GM19455 (cell line): Measurements from ENCODE around the gene SIX2.

Source experiments
- ATAC-seq: cut with Tn5 transposase; IDR thresholded peaks from one replicate; pipeline ENCODE4 v1.9.1; 2021; ENCODE audit not compliant: unreplicated experiment

Gene SIX2

DNA sequence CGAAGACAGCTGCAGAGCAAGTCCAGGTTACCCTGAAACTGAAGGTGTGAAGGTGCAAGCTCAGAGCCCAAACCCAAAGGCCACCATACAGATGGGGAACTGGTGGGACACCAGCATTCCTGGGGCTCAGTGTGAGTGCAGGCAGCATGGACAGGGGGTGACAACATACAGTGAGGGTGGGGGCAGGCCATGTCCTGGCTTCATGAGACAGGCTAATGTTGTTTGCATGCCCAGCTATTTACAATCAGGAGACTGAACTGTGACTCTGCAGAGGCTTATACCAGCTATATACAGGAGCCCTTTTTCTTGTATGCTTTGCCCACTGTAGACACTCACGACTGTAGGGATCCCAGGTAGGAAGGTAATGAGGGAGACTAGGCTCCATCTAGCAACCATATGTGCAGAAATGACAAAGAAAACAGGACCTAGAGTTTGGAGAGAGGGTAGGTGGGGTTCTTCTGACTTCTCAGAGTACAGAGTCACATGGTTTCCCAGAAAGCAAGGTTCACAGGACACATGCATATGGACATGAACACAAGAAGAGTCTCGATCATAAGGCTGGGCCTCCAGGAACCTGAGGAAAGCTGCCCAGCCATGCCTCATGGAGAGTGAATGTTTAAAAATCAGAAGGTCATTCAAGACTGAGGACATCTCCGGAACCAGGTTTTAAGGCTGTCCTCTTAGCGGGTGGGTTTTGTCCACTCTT, 41.4 kb downstream of the SIX2 start:
- no peak for ATAC-seq

DNA sequence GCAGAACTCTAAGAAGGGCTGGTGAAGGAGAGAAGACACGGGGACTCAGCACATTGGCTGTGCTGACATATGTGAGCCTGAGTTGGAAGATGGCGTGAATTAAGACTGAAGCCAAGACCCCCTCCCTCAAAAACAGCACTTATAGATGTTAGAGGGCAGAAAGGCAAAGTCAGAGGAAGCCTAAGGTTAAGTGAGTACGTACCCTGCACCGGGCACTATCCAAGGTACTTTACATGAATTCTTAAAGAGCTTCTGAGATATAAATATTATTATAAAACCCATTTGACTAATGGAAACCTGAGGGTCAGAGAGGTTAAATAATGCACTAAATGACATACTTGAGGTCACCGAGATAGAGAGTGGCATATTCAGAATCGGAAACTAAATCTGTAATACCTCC, 42.2 kb downstream of the SIX2 start:
- no peak for ATAC-seq

DNA sequence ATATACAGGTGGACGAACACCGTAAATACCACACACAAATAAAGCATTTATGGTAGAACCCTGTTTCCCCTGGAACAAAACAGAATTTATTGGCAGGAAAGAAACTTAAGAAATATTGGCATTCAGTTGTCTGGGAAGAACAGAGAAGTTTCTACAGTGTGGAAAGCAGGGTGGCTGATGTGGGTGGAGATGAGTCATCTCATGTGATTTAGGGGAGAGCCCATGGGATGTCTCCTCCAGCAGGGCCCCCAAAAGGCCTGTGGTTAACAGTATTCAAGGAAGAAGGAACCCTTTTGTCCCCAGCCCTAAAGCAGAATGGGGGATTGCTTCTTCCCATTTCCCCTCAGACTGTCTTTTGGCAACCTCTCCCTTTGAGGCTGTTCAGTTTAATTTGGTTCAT, 43.6 kb downstream of the SIX2 start:
- ATAC-seq, result no peak

DNA sequence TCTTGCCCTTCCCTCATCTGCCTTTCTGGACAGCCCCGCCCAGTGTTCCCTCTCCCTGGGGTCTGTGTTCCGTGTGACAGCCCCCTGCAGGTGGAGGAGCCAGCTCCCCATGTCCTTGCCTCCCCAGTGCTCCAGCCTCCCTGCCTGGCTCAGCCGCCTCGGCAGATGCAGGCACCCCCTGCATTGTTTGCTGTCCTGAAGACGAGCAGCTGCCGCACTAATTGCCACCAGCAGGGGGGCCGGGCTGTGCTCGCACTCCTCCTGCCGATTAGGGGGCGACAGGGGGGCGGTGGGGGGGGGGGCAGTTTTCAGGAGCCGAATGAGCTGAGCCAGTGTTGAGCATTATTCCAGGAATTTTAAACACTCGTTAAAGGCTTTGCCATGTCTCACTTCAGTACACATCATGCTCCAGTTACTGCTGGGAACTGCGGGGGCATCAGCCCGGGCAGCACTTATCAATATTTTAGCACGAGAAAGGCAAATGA, 44.5 kb downstream of the SIX2 start:
- no peak for ATAC-seq

DNA sequence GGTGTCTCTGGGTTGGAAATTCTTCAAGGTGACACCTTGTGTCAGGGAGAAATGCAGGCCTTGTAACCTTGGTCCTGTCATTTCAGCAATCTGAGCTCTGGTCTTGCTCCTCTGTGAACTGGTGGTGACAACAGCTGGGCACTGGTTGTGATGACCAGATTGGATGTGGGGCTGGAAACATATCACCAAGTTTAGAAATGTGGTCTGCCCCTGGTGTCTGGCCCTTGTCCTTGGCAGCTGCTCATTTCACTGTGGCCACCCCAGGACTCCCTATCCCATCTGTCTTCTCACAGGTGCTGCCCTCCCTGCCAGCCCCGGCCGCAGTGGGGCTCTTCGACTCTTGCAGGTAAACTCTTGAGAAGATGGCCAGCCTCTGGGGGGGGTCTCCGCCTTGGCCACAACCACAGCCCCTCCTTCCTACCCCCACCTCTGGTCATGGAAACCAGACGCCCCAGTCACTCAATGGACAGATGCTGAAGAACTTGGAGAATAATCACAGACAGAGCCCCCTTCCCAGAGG, 47.0 kb downstream of the SIX2 start:
- no peak for ATAC-seq

DNA sequence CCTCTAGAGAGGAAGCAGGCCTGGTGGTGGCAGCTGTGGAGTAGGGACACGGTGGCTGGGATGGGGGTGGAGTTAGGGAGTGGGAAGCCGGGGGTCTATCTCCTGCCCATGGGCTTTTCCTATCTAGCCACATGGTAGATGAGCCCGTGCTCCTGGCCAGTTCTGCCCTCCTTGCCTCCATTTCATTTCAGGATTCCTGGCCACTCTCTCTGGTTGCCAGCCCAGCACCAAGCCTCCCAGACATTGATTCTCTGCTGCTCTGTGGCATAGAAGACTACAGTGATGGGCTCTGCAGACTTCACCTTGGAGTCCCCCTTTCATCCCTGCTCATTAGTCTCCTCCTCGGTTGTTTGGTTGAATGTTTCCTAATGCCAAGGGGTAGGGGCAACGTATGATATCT, 48.4 kb downstream of the SIX2 start:
- ATAC-seq, result no peak

DNA sequence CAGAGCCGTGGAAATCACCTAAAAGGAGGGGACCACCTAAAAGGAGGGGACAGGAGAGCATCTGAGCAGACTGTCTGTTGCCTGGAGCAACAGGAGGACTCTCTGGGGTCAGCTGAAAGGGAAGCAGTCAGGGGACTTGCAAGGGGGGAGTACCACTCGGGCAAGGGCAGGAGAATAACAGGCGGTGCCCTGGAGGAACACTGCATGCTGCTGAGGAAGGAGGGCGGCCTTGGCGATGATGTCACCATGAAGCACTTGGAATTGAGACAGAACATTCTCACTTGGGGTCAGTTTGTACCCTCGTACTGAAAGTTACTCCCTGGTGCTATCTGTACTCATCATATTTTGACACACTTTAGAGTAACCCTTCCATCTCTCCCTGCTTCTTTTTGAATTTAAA, 49.4 kb downstream of the SIX2 start:
- no peak for ATAC-seq

DNA sequence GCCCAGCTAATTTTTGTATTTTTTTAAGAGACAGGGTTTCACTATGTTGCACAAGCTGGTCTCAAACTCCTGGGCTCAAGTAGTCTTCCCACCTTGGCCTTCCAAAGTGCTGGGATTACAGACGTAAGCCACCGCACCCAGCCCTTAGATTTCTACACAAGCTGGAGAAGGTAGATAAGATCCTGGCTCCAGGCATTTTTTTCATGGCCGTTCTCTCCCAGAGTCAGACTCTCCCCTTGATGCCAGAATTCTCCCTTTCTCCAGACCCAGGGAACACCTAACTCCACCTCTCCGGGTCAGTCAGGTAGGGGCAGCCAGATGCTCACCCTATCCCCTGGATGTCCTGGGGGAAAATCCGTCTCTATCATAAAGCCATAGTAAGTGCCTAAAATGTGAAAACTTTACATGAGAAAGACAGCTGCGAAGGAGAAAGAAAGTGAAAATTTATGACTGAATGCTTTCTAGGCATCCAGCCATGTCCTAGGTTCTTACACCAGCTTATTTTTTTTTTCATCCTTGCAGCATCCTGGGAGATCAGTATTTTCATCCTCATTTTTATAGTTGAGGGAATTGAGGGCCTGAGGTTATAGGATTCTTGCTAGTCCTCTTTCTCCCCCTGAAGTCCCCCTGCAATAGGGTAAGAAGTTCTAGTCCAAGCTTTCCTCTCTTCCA, 51.5 kb downstream of the SIX2 start:
- ATAC-seq, result no peak

DNA sequence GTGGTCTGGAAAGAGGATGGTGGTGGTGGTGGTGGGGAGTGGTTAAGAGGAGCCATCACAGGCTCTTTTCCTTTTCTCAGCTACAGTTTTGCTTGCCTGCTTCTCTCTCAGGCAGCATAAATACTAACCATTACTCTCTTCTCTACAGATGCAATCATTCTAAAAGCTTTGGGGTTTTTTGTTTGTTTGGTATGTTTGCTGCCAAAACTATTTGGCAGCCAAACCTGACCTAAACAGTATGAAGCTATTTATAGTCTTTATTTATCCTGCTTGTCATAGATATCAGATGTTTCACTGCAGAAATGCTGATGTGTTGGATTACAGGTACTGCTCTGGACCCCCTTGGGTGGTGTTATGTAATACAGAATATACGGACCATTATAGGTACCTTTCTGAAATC, 52.4 kb downstream of the SIX2 start:
- no peak for ATAC-seq

DNA sequence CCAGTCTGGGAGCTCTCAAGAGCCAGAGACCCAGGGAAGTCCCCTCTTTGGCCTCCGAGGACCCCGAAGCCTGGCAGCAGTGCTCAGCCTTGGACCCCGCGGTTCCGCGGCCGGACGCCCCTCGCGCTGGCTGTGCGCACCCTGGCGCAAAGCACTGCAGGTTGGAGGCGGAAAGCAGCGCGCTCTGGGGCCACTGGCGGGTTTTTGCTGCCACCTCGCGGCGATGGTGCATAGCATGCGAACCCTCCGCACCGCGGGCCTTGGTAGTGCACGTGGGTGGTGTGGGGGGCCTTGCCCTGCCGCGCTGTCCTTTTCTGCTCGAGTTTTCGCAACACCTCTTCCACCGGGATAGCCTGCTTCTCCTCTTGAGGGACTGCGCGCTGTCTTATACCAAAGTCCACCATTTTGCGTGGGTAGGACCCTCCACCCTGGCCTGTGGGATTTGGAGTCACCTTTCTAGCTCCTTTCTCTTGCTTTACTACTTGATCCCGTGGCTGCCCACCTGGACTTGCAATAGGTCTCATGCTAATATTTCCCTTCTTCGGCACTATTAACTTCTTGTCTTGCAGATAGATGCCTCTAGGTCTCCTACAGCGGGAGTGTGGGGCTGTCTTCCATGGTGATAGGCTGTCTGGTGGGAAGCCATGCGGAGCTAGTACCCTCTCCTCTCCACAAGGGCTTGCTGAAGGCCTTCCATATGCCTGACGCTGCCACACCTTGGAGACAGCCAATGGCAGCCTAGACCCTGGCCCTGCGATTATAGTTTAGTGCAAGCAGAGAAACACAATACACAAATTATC, 53.5 kb downstream of the SIX2 start:
- ATAC-seq, result no peak
